ENCODE results near the gene PPP1R2B. TPM values are rescaled to one million over a fixed set of nuclear protein-coding genes. Genes with fewer than 3 reads are reported as not detected.

Gene PPP1R2B
- total and polyA plus RNA-seq, 2 donors (not counting 1 experiment from before 2014, with no cell fraction given), result 0.17 TPM; not detected in 1

DNA sequence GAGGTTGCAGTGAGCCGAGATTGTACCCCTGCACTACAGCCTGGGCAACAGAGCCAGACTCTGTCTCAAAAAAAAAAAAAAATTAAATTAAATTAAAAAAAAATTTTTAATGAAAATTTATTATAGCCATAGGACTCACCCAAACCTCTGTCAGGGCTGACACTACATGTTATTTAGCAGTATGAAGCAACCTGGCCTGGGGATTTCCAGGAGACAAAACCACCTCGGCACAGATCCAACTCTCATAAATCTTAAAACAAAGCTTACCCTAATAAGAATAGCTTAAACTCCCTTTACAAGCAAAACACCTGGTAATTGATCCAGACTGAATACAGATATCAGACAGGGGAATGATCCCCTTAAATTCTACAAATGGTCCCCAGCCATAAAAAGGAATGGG lies 38.4 kb downstream of the PPP1R2B start:
- Histone ChIP-seq H3K4me1 (ENCODE audit: control insufficient read depth, extremely low read depth, insufficient read depth, low read length) (no peaks in the 10 kb centered on the region), H3K27ac (ENCODE audit: insufficient read depth, low read length) (no peak overlapping the region), H3K9ac (ENCODE audit: insufficient read depth, low read length) (no peak overlapping the region), H3K27me3 (ENCODE audit: control insufficient read depth, insufficient read depth, low read length) (no peaks in the 10 kb centered on the region), H3K79me2 (ENCODE audit: control insufficient read depth, insufficient read depth, low read length) (no peaks in the 10 kb centered on the region), H4K20me1 (ENCODE audit: control insufficient read depth, extremely low read depth, insufficient read depth, low read length) (no peaks in the 10 kb centered on the region), H3K36me3 (ENCODE audit: control insufficient read depth, insufficient read depth, low read length) (no peaks in the 10 kb centered on the region), H3K4me2 (ENCODE audit: extremely low read depth, insufficient read depth, low read length) (no peak overlapping the region), H2AFZ (ENCODE audit: low read length) (no peak overlapping the region), H3K9me3 (ENCODE audit: control insufficient read depth, insufficient read depth, low read depth, low read length) (no peaks in the 10 kb centered on the region), H3K4me3 (replicated peaks in 1 of 4; ENCODE audit: control extremely low read depth in 1 of 4, insufficient read depth in 1 of 4, low read depth in 3 of 4, low read length in 4 of 4) (no peak overlapping the region)
- no peak for TF ChIP-seq CTCF (conservative IDR thresholded peaks at IDR 0.05 in 1 of 2, IDR thresholded peaks at IDR 0.05 in 1 of 2; ENCODE audit: low read depth in 1 of 2, low read length in 2 of 2)
- TF ChIP-seq EZH2 (IDR thresholded peaks at IDR 0.05; ENCODE audit: low read length, missing control alignments), result no peak
- no peak for DNase-seq (ENCODE audit: low read depth in 2 of 2)

GRCh38 chr5:156892223-156892622 lies 42.1 kb downstream of the PPP1R2B start:
- Histone ChIP-seq H3K9ac (ENCODE audit: insufficient read depth, low read length) (no peak overlapping the region), H3K36me3 (ENCODE audit: control insufficient read depth, insufficient read depth, low read length) (no peaks in the 10 kb centered on the region), H3K27ac (ENCODE audit: insufficient read depth, low read length) (no peak overlapping the region), H3K4me3 (replicated peaks in 1 of 4; ENCODE audit: control extremely low read depth in 1 of 4, insufficient read depth in 1 of 4, low read depth in 3 of 4, low read length in 4 of 4) (no peak overlapping the region), H3K4me2 (ENCODE audit: extremely low read depth, insufficient read depth, low read length) (no peak overlapping the region), H3K27me3 (ENCODE audit: control insufficient read depth, insufficient read depth, low read length) (no peaks in the 10 kb centered on the region), H3K9me3 (ENCODE audit: control insufficient read depth, insufficient read depth, low read depth, low read length) (no peaks in the 10 kb centered on the region), H2AFZ (ENCODE audit: low read length) (no peak overlapping the region), H4K20me1 (ENCODE audit: control insufficient read depth, extremely low read depth, insufficient read depth, low read length) (no peaks in the 10 kb centered on the region), H3K79me2 (ENCODE audit: control insufficient read depth, insufficient read depth, low read length) (no peaks in the 10 kb centered on the region), H3K4me1 (ENCODE audit: control insufficient read depth, extremely low read depth, insufficient read depth, low read length) (no peaks in the 10 kb centered on the region)
- TF ChIP-seq EZH2 (IDR thresholded peaks at IDR 0.05; ENCODE audit: low read length, missing control alignments) (no peak), CTCF (conservative IDR thresholded peaks at IDR 0.05 in 1 of 2, IDR thresholded peaks at IDR 0.05 in 1 of 2; ENCODE audit: low read depth in 1 of 2, low read length in 2 of 2) (no peak)
- no peak for DNase-seq (ENCODE audit: low read depth in 2 of 2)

GRCh38 chr5:156892864-156893263 lies 42.8 kb downstream of the PPP1R2B start:
- Histone ChIP-seq H2AFZ (ENCODE audit: low read length) (no peak overlapping the region), H3K27ac (ENCODE audit: insufficient read depth, low read length) (no peak overlapping the region), H3K9me3 (ENCODE audit: control insufficient read depth, insufficient read depth, low read depth, low read length) (no peaks in the 10 kb centered on the region), H3K4me2 (ENCODE audit: extremely low read depth, insufficient read depth, low read length) (no peak overlapping the region), H3K9ac (ENCODE audit: insufficient read depth, low read length) (no peak overlapping the region), H3K4me3 (replicated peaks in 1 of 4; ENCODE audit: control extremely low read depth in 1 of 4, insufficient read depth in 1 of 4, low read depth in 3 of 4, low read length in 4 of 4) (no peak overlapping the region), H3K36me3 (ENCODE audit: control insufficient read depth, insufficient read depth, low read length) (no peaks in the 10 kb centered on the region), H3K4me1 (ENCODE audit: control insufficient read depth, extremely low read depth, insufficient read depth, low read length) (no peaks in the 10 kb centered on the region), H3K27me3 (ENCODE audit: control insufficient read depth, insufficient read depth, low read length) (no peaks in the 10 kb centered on the region), H4K20me1 (ENCODE audit: control insufficient read depth, extremely low read depth, insufficient read depth, low read length) (no peaks in the 10 kb centered on the region), H3K79me2 (ENCODE audit: control insufficient read depth, insufficient read depth, low read length) (no peaks in the 10 kb centered on the region)
- DNase-seq (ENCODE audit: low read depth in 2 of 2), result no peak
- TF ChIP-seq CTCF (conservative IDR thresholded peaks at IDR 0.05 in 1 of 2, IDR thresholded peaks at IDR 0.05 in 1 of 2; ENCODE audit: low read depth in 1 of 2, low read length in 2 of 2), result no peak
- no peak for TF ChIP-seq EZH2 (IDR thresholded peaks at IDR 0.05; ENCODE audit: low read length, missing control alignments)
